Epidermal melanocyte (primary cell): ENCODE measurements around the gene GINM1.

Experiments
- DNase-seq: peaks from one replicate; pipeline ENCODE4 v3.0.0; 2011; ENCODE audit warnings: low spot score; ENCODE audit not compliant: insufficient read length

Gene GINM1

DNA sequence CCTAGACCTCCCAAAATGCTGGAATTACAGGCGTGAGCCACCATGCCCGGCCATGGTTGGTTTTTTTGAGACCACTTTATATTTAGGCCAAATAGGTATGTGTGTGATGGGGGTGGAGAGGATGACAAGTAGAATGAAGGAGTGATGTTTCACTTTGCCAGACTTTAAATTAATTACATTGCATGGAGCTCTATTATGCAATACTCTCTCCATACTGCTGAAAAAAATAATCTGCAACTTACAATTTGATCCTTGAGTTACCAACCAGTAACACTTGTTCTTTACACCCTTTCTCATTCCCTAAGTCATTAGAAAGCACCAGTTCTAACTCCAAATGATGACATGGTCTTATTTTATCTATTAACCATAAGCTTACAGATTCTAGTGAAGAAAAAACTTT, 26.8 kb downstream of the GINM1 start:
- DNase-seq, result no peak

- no peak for DNase-seq
These were observed 27.2 kb downstream of the GINM1 start for GRCh38 chr6:149593408-149593807.

DNA sequence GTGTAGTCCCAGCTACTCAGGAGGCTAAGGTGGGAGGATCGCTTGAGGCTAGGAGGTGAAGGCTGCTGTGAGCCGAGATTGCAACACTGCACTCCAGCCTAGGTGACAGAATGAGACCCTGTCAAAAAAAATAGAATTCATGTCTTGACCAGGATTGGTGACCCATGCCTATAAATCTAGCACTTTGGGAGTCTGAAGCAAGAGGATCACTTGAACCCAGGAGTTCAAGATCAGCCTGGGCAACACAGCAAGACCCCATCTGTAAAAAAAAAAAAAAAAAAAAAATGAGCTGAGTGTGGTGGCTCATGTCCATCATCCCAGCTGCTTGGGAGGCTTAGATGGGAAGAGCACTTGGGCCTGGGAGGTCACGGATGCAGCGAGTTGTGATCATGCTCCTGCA, 34.3 kb downstream of the GINM1 start:
- DNase-seq, result no peak

DNA sequence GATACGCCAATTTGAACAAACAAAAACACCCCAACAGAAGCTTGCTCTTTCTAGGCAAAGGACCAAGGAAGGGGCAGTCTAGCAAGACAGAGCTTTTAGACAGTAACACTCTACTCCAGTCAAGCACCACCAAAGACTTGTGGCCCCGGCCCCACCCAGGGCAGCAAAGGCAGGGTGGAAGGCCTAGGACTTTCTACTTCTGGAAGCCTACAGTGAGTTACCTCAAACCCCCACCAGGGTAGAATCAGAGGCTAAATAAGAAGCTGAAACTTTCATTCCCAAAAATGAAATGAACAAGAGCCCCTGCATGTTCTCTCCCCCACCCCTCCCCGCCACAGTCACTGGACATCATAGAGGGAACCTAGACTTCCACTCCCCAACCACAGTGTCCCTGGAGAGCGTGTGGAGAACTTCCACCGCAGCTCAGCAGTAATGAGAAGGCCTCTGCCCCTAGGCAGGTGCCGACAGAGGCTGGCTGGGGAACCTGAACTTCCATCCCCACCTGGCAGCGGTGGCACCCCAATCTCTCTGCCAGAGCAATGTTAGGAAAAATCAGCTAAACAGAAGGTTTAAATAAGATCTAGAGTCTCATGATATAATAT, 42.3 kb downstream of the GINM1 start:
- DNase-seq, result no peak

DNA sequence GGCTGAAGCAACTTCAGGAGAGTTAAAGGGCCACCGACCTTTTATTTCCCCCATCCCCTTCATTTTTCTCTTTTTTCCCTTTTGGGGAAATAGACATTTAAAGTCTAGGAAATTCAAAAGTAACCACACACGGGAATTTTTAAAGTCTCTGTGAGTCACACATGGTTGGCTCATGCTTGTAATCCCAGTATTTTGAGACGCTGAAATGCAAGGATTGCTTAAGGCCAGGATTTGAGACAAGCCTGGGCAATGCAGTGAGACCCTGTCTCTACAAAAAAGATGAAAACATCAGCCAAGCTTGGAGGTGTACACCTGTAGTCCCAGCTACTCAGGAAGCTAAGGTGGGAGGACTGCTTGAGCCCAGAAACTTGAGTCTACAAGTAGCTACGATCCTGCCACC, 48.2 kb downstream of the GINM1 start:
- no peak for DNase-seq

DNA sequence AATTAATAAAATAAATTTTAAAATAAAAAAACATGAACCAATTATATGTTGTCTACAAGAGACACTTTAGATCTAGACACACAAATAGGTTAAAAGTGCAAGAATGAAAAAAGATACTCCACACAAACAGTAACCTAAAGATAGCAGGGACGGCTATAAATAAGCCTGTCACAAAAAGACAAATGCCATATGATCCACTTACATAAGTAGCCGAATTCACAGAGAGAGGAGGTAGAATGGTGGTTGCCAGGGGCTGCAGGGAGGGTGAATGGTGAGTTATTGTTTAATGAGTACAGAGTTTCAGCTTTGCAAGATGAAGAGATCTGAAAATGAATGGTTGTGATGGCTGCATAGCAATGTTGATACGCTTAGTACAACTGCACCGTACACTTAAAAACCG, 49.6 kb downstream of the GINM1 start:
- no peak for DNase-seq

DNA sequence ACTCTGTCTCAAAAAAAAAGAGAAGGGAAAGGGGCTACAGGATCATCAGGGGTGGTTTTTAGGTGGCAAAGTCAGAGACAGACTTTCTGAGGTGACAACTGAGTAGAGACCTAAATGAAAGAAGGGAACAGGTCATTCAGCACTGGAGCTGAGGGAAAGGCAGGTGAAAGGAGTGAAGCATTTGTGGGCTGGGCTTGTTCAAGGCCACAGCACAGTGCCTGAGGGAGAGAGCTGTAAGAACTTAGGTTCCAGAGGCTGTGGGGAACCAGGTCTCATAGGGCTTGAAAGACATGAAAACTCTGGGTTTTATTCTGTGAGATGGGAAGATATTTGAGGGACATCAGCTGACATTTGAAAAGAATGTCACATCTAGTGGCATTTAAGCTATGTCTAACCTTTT, 61.5 kb downstream of the GINM1 start:
- DNase-seq, result no peak

GRCh38 chr6:149628875-149629510, 62.8 kb downstream of the GINM1 start:
- no peak for DNase-seq

DNA sequence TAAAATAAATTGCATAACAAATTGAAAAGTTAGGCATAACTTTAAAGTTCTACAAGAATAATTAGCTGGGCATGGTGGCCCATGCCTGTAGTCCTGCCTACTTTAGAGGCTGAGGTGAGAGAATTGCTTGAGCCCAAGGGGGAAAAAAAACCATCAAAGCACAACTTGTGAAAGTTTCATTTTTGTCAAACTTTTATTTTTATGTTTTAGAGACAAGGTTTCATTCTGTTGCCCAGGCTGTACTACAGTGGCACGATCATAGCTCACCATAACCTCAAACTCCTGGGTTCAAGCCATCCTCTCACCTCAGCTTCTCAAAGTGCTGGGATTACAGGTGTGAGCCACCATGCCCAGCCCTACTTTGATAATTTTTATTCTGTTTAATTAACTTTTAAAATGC, 68.1 kb downstream of the GINM1 start:
- no peak for DNase-seq

- DNase-seq, result no peak
These were observed 69.9 kb downstream of the GINM1 start for GRCh38 chr6:149636124-149636523.
